ENCODE data around the gene PRKD2.

DNA sequence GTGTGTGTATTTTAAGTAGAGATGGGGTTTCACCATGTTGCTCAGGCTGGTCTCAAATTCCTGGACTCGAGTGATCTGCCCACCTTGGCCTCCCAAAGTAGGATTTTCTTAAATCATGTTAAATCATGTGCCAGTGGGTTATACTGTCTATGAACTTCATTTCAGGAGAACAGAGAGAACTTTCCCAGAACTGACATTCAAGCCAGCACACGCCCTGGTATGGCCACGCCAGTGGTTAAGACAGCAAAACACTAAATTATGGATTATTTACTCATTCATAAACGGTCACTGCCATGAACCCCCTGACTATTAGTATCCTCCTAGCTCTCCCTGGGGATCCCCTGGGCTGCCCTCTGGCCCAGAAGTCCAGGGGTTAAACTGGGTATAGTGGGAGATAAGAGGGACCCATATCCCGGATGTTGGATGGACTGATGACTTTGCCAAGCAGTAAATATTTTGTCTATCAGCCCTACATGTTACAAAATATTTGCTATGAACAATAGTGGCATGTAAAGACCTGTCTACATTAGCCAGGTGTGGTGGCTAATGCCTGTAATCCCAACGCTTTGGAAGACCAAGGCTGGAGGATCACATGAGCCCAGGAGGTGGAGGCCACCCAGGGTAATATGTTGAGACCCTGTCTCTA is 45.5 kb upstream of the PRKD2 start:
- TF ChIP-seq, protein P1, sequence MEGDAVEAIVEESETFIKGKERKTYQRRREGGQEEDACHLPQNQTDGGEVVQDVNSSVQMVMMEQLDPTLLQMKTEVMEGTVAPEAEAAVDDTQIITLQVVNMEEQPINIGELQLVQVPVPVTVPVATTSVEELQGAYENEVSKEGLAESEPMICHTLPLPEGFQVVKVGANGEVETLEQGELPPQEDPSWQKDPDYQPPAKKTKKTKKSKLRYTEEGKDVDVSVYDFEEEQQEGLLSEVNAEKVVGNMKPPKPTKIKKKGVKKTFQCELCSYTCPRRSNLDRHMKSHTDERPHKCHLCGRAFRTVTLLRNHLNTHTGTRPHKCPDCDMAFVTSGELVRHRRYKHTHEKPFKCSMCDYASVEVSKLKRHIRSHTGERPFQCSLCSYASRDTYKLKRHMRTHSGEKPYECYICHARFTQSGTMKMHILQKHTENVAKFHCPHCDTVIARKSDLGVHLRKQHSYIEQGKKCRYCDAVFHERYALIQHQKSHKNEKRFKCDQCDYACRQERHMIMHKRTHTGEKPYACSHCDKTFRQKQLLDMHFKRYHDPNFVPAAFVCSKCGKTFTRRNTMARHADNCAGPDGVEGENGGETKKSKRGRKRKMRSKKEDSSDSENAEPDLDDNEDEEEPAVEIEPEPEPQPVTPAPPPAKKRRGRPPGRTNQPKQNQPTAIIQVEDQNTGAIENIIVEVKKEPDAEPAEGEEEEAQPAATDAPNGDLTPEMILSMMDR (IDR thresholded peaks at IDR 0.05) = no peak
- TF ChIP-seq POLR2A (IDR thresholded peaks at IDR 0.05) = no peak

Measured in Peyer's patch (tissue), 4 donors.